Occipital lobe (tissue), 2 donors: ENCODE results near the gene TRAF2. TPM values are rescaled to one million over a fixed set of nuclear protein-coding genes. Genes with fewer than 3 reads are reported as not detected.
"Not testable (repeated sequence)": the region's sequence is repeated elsewhere in the genome, so short reads cannot be mapped to it uniquely, and the experiment has no call there.

ENCODE experiments used
- DNase-seq: peaks from one replicate; lab custom pipeline; 2025; lab: John Stamatoyannopoulos, UW
- total RNA-seq: library from RNA; depleted of rRNA; stranded (reverse); fragments of >200 nt; gene quantifications from one replicate; pipeline ENCODE4 v1.2.3, GENCODE V29; 2014

Gene TRAF2
- total RNA-seq, 1 donor from 2014 or later, result 8.9 TPM

GRCh38 chr9:136857581-136858412 is 28.5 kb upstream of the TRAF2 start:
- no peak for DNase-seq

DNA sequence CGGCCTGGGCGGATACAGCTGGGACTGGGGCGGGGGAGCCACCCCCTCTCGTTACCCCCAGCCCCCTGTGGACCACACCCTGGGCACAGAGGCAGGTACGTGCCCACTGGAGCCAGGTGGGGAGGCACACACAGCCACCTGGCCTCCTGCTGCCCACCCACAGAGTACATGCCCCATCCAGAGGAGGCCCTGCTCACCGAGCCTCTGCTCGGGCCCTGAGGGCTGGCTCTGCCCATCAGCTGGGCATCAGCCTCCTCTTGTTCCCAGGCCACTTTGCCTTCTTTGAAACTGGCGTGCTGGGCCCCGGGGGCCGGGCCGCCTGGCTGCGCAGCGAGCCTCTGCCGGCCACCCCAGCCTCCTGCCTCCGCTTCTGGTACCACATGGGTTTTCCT is 27.9 kb upstream of the TRAF2 start:
- DNase-seq, result no peak

DNA sequence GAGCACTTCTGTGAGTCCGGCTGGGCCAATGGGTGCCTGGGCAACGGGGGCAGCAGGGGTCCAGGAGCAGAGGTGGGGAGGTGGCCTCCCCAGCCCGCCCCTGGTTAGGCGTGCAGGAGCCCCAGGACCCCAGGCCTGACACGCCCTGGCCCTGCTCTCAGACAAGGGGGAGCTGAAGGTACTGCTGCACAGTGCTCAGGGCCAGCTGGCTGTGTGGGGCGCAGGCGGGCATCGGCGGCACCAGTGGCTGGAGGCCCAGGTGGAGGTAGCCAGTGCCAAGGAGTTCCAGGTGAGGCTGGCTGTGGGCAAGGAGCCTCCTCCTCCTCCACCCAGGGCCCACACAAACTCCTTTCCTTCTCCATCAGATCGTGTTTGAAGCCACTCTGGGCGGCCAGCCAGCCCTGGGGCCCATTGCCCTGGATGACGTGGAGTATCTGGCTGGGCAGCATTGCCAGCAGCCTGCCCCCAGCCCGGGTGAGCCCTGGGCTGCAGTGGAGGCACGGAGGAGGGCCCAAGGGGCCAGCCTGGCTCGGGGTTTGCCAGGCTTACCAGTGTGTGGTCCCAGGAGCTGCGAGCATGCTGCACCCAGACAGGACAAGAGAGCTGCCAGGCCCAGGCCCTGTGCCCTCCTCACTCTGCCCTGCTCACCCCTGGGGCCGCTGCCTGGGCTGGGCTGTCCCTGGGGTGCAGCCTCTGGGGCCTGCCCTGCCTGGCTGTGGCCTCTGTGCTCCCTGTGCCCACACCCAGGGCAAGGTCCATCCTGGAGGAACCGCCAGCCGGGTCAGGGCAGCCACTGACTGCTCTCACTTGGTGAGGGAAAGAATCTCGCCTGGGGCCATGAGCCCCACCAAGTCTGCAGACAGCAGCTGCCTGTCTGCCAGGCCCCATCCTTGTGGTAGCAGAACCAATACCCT is 27.2 kb upstream of the TRAF2 start:
- DNase-seq, result no peak

GRCh38 chr9:136860529-136860928 is 25.8 kb upstream of the TRAF2 start:
- DNase-seq, result no peak

GRCh38 chr9:136860933-136861873 is 25.1 kb upstream of the TRAF2 start:
- no peak for DNase-seq

- no peak for DNase-seq
These were observed 24.4 kb upstream of the TRAF2 start for GRCh38 chr9:136861874-136862457.

DNA sequence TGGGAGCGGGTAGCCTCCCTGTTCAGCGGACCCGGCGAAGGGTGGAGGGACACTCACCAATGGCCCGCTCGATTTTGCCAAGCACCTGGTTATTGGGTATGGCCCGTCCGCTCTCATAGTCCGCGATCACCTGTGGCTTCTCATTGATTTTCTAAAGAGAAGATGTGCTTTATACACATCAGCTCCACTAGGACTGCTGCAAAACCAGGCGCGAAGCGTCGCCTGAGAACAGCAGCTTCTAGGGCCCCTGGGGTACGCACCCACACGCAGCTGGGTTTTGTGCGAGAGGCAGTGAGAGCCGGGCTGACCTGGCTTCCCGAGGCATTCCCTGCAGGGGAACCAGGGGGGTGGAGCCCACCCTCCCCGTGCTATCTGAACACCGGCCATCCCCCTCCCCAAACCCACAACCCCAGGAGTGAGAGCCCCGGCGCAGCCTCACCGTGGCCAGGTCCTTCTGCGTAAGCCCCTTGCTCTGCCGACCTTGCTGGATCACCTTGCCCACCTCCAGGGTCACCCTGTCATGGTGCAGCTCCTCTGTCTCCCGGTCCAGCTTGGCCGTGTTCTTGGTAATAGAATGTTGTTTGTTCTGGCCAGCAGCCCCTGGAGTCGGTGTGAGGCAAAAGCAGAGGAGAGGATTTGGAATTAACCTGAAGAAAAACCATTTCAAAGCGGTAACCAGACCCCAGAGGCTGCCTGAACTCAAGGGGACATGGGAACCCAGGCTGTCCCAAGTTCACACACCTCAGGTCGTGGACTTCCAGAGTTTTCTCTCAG is 23.3 kb upstream of the TRAF2 start:
- no peak for DNase-seq

DNA sequence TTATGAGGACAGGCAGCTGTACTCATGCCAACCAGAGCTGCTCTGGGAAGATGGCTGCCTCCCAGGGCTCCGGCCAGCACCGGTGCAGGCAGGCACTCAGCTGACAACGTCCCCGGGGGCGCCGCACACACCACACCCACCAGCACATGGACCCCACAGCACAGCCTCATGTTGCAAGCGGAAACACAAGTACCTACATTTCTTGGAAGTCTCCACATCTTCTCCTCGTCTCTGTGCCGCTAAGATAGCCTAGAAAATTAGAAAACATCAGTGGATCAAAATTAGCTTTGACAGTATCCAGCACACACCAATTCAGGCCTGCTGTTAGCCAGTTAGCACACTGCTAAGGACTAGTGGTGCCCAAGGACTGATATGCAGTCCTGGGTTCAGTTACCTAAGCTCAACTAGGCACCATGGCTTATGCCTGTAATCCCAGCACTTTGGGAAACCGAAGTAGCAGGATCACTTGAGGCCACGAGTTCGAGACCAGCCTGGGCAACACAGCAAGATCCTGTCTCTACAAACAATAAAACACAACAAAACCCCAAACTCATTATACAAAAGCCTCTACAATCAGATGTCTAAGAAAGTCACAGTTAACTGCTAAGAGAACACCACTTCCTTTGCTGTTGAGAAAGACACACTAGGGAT is 22.6 kb upstream of the TRAF2 start:
- DNase-seq, result no peak

DNA sequence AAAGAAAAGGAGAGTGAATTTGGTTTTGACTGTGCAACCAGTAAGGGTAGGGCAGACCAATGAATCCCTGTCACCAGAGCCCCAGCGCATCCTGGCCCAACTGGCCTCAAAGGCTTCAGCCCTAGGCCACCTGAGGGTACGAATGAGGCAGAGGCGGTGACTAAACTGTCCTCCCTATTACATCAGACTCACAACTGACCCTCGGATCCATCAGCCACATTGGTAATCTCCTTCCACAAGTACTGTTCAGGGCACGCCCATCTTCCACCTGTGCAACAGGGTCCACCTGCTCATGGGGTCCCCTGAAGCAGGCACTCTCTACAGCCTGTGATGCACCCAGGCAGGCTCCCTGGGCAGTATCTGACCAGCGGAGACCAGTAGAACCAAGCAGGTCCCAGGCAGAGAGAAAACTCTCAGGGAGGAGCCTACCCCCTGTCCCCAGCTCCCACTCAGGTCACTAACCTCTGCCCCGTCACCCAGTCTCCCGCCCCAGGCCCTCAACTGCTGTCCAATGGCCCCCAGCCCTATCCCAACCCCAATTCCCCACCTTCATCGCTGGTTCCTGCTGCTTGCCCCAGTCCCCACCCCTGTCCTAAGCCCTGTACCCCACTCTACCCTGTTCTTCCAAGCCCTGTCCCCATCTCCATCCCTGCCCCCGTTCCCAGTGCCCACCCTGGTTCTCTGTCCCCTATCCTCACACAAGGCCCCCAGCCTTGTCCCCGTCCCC is 21.1 kb upstream of the TRAF2 start:
- no peak for DNase-seq

DNA sequence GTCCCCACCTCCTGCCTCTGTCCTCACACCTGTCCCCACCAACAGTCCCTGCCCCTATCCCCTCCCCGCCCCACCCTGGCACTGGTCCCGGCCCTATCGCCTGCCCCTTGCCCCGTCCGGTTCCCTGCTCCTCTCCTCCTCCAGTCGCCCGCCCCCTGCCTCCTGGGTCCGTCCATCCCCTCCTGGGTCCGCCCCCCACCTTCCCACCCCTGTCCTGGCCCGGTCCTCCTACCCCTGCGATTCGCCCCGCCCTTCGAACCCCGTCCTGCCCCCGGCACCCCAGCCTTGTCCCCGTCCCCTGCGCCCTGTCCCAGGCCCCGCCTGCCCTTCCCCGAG is 20.6 kb upstream of the TRAF2 start:
- DNase-seq, result no peak

GRCh38 chr9:136866898-136867421 is 19.4 kb upstream of the TRAF2 start:
- not testable (repeated sequence) for DNase-seq

- no peak for DNase-seq
These were observed 18.8 kb upstream of the TRAF2 start for GRCh38 chr9:136867480-136867879.

- no peak for DNase-seq
These were observed 18.4 kb upstream of the TRAF2 start for GRCh38 chr9:136867917-136868316.

GRCh38 chr9:136868644-136869043 is 17.7 kb upstream of the TRAF2 start:
- DNase-seq, result no peak

DNA sequence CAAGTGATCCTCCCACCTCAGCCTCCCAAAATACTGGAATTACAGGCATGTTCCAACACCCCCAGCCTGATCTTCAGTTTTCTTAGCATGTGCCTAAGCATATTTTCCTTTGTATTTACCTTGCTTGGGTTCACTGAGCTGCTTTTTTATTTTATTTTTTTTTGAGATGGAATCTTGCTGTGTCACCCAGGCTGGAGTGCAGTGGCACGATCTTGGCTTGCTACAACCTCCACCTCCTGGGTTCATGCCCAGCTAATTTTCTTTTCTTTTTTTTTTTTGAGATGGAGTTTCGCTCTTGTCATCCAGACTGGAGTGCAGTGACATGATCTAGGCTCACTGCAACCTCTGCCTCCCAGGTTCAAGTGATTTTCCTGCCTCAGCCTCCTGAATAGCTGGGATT is 16.7 kb upstream of the TRAF2 start:
- DNase-seq, result not testable (repeated sequence)

DNA sequence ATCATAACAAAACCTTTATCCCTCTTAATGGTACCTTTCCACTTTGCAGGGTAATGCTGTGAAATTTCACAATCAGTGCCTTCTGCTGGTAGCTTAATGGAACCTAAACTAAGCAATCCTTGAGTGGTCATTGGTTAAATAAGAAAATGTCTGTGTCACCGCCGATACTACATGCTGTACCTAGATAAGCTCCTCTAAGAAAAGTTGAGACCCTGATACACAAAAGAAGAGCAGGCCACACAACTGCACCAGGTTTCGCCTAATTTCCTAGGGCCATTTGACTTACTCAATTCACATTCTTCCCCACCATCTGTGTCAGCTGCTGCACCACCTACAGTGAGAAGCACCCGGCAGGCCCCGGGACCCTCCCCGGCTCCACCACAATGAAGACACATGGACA is 11.2 kb upstream of the TRAF2 start:
- DNase-seq, result no peak

GRCh38 chr9:136876476-136876875 is 9.8 kb upstream of the TRAF2 start:
- DNase-seq, result no peak

DNA sequence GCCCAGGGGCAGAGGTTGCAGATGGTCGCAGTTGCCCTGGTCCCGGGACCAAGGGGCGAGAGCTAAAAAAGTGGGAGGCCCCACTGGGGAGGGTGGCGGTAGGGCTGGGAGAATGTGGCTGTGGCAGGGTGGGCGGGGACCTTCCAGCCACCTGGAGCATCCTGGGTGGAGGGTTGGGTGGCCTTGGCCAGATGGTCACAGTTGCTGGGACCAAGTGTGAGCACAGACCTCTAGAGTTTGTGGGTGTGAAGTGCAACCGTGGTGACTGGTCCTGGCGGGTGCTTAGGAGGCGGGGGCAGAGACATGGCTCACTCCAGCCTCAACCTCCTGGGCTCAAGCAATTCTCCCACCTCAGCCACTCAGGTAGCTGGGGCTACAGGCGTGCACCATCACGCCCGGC is 5.7 kb upstream of the TRAF2 start:
- DNase-seq, result no peak

DNA sequence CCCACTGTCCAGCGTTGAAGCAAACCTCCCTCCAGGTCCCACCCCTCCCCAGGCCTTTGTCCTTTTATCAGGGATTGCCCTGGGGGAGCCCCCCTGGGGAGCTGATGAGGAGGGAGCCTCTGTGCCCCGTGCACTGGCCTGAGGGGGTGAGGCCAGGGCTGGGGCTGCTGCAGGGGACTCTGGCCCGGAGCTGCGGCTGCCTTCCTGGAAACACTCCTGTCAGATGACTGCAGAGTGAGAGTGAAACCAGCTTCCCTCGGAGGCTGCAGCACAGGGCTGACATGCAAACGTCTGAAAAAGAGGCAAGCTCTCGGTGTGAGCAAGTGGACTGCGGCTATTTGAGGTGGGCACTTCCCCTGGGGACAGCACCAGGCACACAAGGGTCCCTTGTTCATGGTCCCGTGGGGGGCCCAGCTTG is 4.6 kb upstream of the TRAF2 start:
- no peak for DNase-seq
